Cardiac muscle cell (in vitro differentiated cells and primary cell): ENCODE measurements around the gene FNDC1. TPM values are rescaled to one million over a fixed set of nuclear protein-coding genes. Genes with fewer than 3 reads are reported as not detected.
A peak's percentile ranks its signal among the peaks of the same experiment; 100 is the strongest.

Experiments used
- DNase-seq, 2 donors: peaks; one replicate each; pipeline versions ENCODE4 v3.0.0 to v3.0.0-alpha.2; 2010 to 2017; ENCODE audit warnings: low read depth in 1 of 2, low spot score in 1 of 2
- H3K27ac ChIP-seq: fragments of 200-600 bp; sonication (generic); 2 replicates; pipeline ENCODE4 v1.5.1; 2016
- H3K27me3 ChIP-seq: fragments of 200-600 bp; sonication (generic); 2 replicates; pipeline ENCODE4 v1.6.0; 2016; ENCODE audit warnings: control low read depth
- H3K36me3 ChIP-seq: fragments of 200-600 bp; sonication (generic); 2 replicates; pipeline ENCODE4 v1.5.1; 2016; ENCODE audit warnings: control low read depth
- H3K4me1 ChIP-seq: fragments of 200-600 bp; sonication (generic); 2 replicates; pipeline ENCODE4 v1.8.1; 2017; ENCODE audit warnings: low read depth, mild to moderate bottlenecking, mixed run types
- H3K4me3 ChIP-seq: fragments of 200-600 bp; sonication (generic); 2 replicates; pipeline ENCODE4 v1.5.1; 2016; ENCODE audit warnings: mild to moderate bottlenecking
- H3K9me3 ChIP-seq: fragments of 200-600 bp; sonication (generic); 2 replicates; pipeline ENCODE4 v1.5.1; 2017; ENCODE audit warnings: low read depth, mild to moderate bottlenecking, control low read depth
- CTCF ChIP-seq: IDR thresholded peaks from 2 replicates; pipeline ENCODE4 v1.5.1; 2012; ENCODE audit warnings: low read depth, mild to moderate bottlenecking, low read length
- polyA plus RNA-seq: library from polyadenylated mRNA; unstranded; fragments of >200 nt; fragmentation: Nextera tagmentation; extraction: Ambion mirVana; gene quantifications from 2 replicates; pipeline ENCODE4 v1.2.1, GENCODE V29; 2016
- total RNA-seq: library from RNA; depleted of rRNA; stranded (reverse); fragments of >200 nt; gene quantifications from 2 replicates; pipeline ENCODE4 v1.2.3, GENCODE V29; 2016

The FNDC1 gene
- total and polyA plus RNA-seq, 2 experiments from 2014 or later: 0.30 TPM; not detected in 1

- no peaks in the 10 kb centered on the region for H3K9me3 ChIP-seq
- no peaks in the 10 kb centered on the region for H3K36me3 ChIP-seq
- DNase-seq: no peak
- no peak overlapping the region for H3K4me3 ChIP-seq
- H3K27me3 ChIP-seq: no peaks in the 10 kb centered on the region
- H3K27ac ChIP-seq: no peak overlapping the region
- no peak for TF ChIP-seq CTCF
- no peaks in the 10 kb centered on the region for H3K4me1 ChIP-seq
These were observed 85.0 kb downstream of the FNDC1 start for GRCh38 chr6:159254186-159254585.

GRCh38 chr6:159255434-159255951, 86.3 kb downstream of the FNDC1 start:
- H3K27ac ChIP-seq: no peak overlapping the region
- no peaks in the 10 kb centered on the region for H3K9me3 ChIP-seq
- H3K36me3 ChIP-seq: no peaks in the 10 kb centered on the region
- H3K27me3 ChIP-seq: no peaks in the 10 kb centered on the region
- no peak overlapping the region for H3K4me3 ChIP-seq
- H3K4me1 ChIP-seq: no peaks in the 10 kb centered on the region
- DNase-seq: no peak
- no peak for TF ChIP-seq CTCF

GRCh38 chr6:159256128-159256527, 86.9 kb downstream of the FNDC1 start:
- Histone ChIP-seq H3K4me1 (no peaks in the 10 kb centered on the region), H3K27me3 (no peaks in the 10 kb centered on the region), H3K27ac (no peak overlapping the region), H3K9me3 (peaks cover 3% of the 10 kb centered on the region), H3K4me3 (no peak overlapping the region), H3K36me3 (no peaks in the 10 kb centered on the region)
- TF ChIP-seq CTCF: no peak
- no peak for DNase-seq

GRCh38 chr6:159257846-159258245, 88.6 kb downstream of the FNDC1 start:
- H3K4me1 ChIP-seq: no peaks in the 10 kb centered on the region
- no peaks in the 10 kb centered on the region for H3K27me3 ChIP-seq
- TF ChIP-seq CTCF: no peak
- no peaks in the 10 kb centered on the region for H3K36me3 ChIP-seq
- H3K4me3 ChIP-seq: no peak overlapping the region
- H3K9me3 ChIP-seq: peaks cover 3% of the 10 kb centered on the region
- no peak overlapping the region for H3K27ac ChIP-seq
- peak in 1 of 2 donors; percentile 48 for DNase-seq

- no peak for DNase-seq
- Histone ChIP-seq H3K36me3 (no peaks in the 10 kb centered on the region), H3K4me3 (no peak overlapping the region), H3K4me1 (no peaks in the 10 kb centered on the region), H3K9me3 (peaks cover 3% of the 10 kb centered on the region), H3K27ac (no peak overlapping the region), H3K27me3 (no peaks in the 10 kb centered on the region)
- no peak for TF ChIP-seq CTCF
These were observed 90.4 kb downstream of the FNDC1 start for GRCh38 chr6:159259441-159260125.
